Mesendoderm (in vitro differentiated cells): ENCODE data around the gene IGF2.
A peak's percentile ranks its signal among the peaks of the same experiment; 100 is the strongest.

ENCODE experiments used
- DNase-seq: peaks from one replicate; pipeline ENCODE4 v3.0.0; 2013
- H2AK5ac ChIP-seq: 2 replicates; pipeline ENCODE4 v1.6.1; 2013; ENCODE audit warnings: low read length, inconsistent platforms
- H2BK120ac ChIP-seq: 2 replicates; pipeline ENCODE4 v1.6.1; 2013; ENCODE audit warnings: low read depth, mild to moderate bottlenecking, low read length, moderate library complexity, mixed read lengths
- H2BK15ac ChIP-seq: replicated peaks from 2 replicates; pipeline ENCODE4 v1.6.1; 2013; ENCODE audit warnings: low read depth, mild to moderate bottlenecking, moderate library complexity
- H2BK5ac ChIP-seq: 2 replicates; pipeline ENCODE4 v1.6.1; 2013; ENCODE audit warnings: low read length, inconsistent platforms
- H3K18ac ChIP-seq: 2 replicates; pipeline ENCODE4 v1.6.1; 2013; ENCODE audit warnings: mild to moderate bottlenecking, low read length, mixed read lengths
- H3K23ac ChIP-seq: one replicate; pipeline ENCODE4 v1.6.1; 2013; ENCODE audit warnings: low read length
- H3K27ac ChIP-seq: 2 replicates; pipeline ENCODE4 v1.5.1; 2013; ENCODE audit warnings: low read depth, mild to moderate bottlenecking, inconsistent platforms, low read length, moderate library complexity
- H3K27me3 ChIP-seq: 2 replicates; pipeline ENCODE4 v1.6.1; 2013; ENCODE audit warnings: low read length, control low read depth, mild to moderate bottlenecking, inconsistent platforms; ENCODE audit not compliant: insufficient read depth, poor library complexity
- H3K36me3 ChIP-seq: 2 replicates; pipeline ENCODE4 v1.6.1; 2013; ENCODE audit warnings: low read length, inconsistent platforms; ENCODE audit not compliant: control insufficient read depth, insufficient read depth
- H3K4ac ChIP-seq: one replicate; pipeline ENCODE4 v1.6.1; 2013; ENCODE audit warnings: low read depth, mild to moderate bottlenecking, low read length, moderate library complexity
- H3K4me1 ChIP-seq: 2 replicates; pipeline ENCODE4 v1.6.1; 2013; ENCODE audit warnings: low read depth, low read length, inconsistent platforms; ENCODE audit not compliant: control insufficient read depth
- H3K4me2 ChIP-seq: 2 replicates; pipeline ENCODE4 v1.6.1; 2013; ENCODE audit warnings: low read length
- H3K4me3 ChIP-seq: 2 replicates; pipeline ENCODE4 v1.5.1; 2013; ENCODE audit warnings: mild to moderate bottlenecking, low read length
- H3K56ac ChIP-seq: one replicate; pipeline ENCODE4 v1.6.1; 2013; ENCODE audit warnings: low read length
- H3K79me1 ChIP-seq: 2 replicates; pipeline ENCODE4 v1.6.1; 2013; ENCODE audit warnings: low read length, inconsistent platforms
- H3K79me2 ChIP-seq: 2 replicates; pipeline ENCODE4 v1.6.1; 2013; ENCODE audit warnings: mild to moderate bottlenecking, low read length; ENCODE audit not compliant: control insufficient read depth, insufficient read depth
- H3K9ac ChIP-seq: 2 replicates; pipeline ENCODE4 v1.6.1; 2013; ENCODE audit warnings: low read length, inconsistent platforms
- H4K5ac ChIP-seq: one replicate; pipeline ENCODE4 v1.6.1; 2013; ENCODE audit warnings: low read length
- H4K8ac ChIP-seq: one replicate; pipeline ENCODE4 v1.6.1; 2013; ENCODE audit warnings: low read depth, mild to moderate bottlenecking, control low read depth, low read length, moderate library complexity
- WGBS: extraction: QIAGEN DNeasy Blood & Tissue Kit; methylation state at CpG from one replicate; pipeline ENCODE4 v1.1.7; 2013; ENCODE audit warnings: low lambda C conversion rate, missing lambda C conversion rate; ENCODE audit not compliant: insufficient coverage; ENCODE audit errors: extremely low coverage; 5-methylcytosine and 5-hydroxymethylcytosine counted together

IGF2 gene

DNA sequence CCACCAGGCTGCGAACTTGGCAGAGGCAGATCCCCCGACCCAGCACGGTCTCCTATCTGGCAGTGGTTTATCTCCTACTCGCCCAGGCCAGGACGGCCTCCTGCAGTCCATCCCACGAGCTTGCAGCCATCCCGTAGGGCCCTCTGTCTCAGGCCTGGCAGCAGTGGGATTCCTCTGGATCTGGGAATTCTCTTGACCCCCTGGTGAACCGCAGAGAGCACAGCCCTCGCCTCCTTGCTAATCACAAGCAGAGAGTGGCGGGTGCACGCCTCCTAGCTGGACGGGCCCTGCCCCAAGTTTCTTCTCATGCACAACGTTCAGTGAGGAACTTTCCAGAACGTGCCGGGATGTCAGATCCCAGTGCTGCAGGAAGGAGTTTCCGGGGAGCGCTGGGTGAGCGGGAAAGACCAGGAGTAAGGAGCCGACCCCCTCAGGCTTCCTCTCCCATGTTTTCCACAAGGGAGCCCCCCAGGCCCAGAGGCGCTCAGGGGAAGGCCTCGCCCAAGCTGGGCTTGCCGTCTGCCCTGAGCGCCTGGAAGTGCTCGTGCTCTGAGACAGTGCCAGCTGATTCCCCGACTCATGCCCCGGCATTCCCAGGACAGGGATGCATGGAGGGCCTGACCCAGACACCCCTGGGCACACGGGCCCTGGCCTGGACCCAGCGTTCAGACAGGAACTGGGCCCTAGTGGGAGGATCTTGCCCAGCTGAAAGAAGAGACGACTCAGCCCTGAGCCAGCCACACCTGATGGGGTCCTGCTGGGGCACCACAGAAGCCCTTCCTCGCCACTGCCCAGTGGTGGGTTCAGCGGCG is 24.6 kb downstream of the IGF2 start:
- H3K4me2 ChIP-seq = no peak overlapping the region
- no peaks in the 10 kb centered on the region for H3K79me1 ChIP-seq
- no peak overlapping the region for H2BK120ac ChIP-seq
- no peak overlapping the region for H3K27ac ChIP-seq
- no peak overlapping the region for H3K23ac ChIP-seq
- H3K4me3 ChIP-seq = no peak overlapping the region
- H3K36me3 ChIP-seq = no peaks in the 10 kb centered on the region
- no peaks in the 10 kb centered on the region for H3K4me1 ChIP-seq
- H3K56ac ChIP-seq = no peak overlapping the region
- H4K8ac ChIP-seq = no peak overlapping the region
- H2AK5ac ChIP-seq = no peak overlapping the region
- peak; percentile 36 for DNase-seq
- no peak overlapping the region for H3K18ac ChIP-seq
- no peak overlapping the region for H3K4ac ChIP-seq
- H3K9ac ChIP-seq = no peak overlapping the region
- no peak overlapping the region for H2BK5ac ChIP-seq
- no CpG with 5 or more reads among the region's 32 CpGs for WGBS
- no peaks in the 10 kb centered on the region for H3K27me3 ChIP-seq
- no peak overlapping the region for H2BK15ac ChIP-seq
- no peak overlapping the region for H4K5ac ChIP-seq
- no peaks in the 10 kb centered on the region for H3K79me2 ChIP-seq

GRCh38 chr11:2113776-2114175 is 25.4 kb downstream of the IGF2 start:
- H4K5ac ChIP-seq = no peak overlapping the region

DNA sequence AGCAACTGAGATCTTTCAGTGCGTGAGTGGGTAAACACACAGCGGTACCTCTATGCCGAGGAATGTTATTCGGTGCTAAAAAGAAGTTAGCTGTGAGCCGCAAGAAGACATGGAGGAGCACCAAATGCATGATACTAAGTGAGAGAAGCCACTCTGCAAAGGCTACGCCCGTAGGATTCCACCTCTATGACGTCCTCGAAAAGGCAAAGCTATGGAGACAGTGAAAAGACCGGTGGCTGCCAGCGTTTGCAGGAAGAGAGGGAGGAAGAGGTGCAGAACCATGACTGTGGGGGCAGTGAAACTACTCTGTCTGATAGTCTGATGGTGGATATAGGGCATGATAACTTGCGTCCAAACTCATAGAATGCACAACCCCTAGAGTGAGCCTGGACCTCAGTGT is 28.7 kb downstream of the IGF2 start:
- DNase-seq = no peak
- no peaks in the 10 kb centered on the region for H3K79me2 ChIP-seq
- WGBS = no CpG with 5 or more reads among the region's 12 CpGs
- no peak overlapping the region for H2BK120ac ChIP-seq
- H2BK5ac ChIP-seq = no peak overlapping the region
- H2AK5ac ChIP-seq = no peak overlapping the region
- no peaks in the 10 kb centered on the region for H3K27me3 ChIP-seq
- H3K4ac ChIP-seq = no peak overlapping the region
- no peaks in the 10 kb centered on the region for H3K4me1 ChIP-seq
- H3K23ac ChIP-seq = no peak overlapping the region
- H4K5ac ChIP-seq = no peak overlapping the region
- no peak overlapping the region for H3K56ac ChIP-seq
- no peak overlapping the region for H3K27ac ChIP-seq
- no peak overlapping the region for H4K8ac ChIP-seq
- no peaks in the 10 kb centered on the region for H3K36me3 ChIP-seq
- no peak overlapping the region for H3K4me3 ChIP-seq
- no peak overlapping the region for H3K18ac ChIP-seq
- H3K4me2 ChIP-seq = no peak overlapping the region
- H3K9ac ChIP-seq = no peak overlapping the region
- no peak overlapping the region for H2BK15ac ChIP-seq
- H3K79me1 ChIP-seq = no peaks in the 10 kb centered on the region

More at GRCh38 chr11:2113776-2114175, 25.4 kb downstream of the IGF2 start:
- no peak overlapping the region for H3K4me2 ChIP-seq
- no peaks in the 10 kb centered on the region for H3K79me1 ChIP-seq
- no peak overlapping the region for H2AK5ac ChIP-seq
- H3K27ac ChIP-seq = no peak overlapping the region
- no peaks in the 10 kb centered on the region for H3K36me3 ChIP-seq
- no peaks in the 10 kb centered on the region for H3K4me1 ChIP-seq
- H3K4ac ChIP-seq = no peak overlapping the region
- no peaks in the 10 kb centered on the region for H3K79me2 ChIP-seq
- H3K23ac ChIP-seq = no peak overlapping the region
- no peak for DNase-seq
- H3K27me3 ChIP-seq = no peaks in the 10 kb centered on the region
- H2BK5ac ChIP-seq = no peak overlapping the region
- H3K4me3 ChIP-seq = no peak overlapping the region
- no peak overlapping the region for H3K18ac ChIP-seq
- no peak overlapping the region for H2BK15ac ChIP-seq
- no peak overlapping the region for H3K9ac ChIP-seq
- H3K56ac ChIP-seq = no peak overlapping the region
- no CpG with 5 or more reads among the region's 11 CpGs for WGBS
- H2BK120ac ChIP-seq = no peak overlapping the region
- no peak overlapping the region for H4K8ac ChIP-seq

DNA sequence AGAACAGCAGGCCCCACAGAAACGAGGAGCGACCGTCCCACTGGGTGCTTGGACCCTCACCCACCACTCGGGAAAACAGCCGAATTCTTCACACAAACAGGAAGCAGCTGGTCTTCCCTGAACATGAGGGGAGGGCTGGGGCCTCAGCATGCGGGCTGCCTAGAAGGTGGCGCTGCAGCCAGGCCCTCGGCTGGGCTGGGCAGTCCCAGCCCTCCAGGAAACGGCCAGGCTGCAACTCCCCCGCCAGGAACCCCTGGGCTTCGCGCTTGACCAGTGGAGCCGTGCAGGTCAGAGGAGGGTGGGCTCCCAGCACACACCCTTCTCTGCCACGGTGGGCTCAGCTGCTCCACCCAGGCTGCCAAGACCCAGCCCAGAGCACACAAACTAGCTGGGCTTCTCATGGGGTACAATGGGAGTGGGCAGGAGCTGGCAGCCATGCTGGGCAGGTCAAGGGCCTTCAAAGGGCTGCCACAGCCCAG is 29.6 kb downstream of the IGF2 start:
- H3K27me3 ChIP-seq = no peaks in the 10 kb centered on the region
- no peaks in the 10 kb centered on the region for H3K4me1 ChIP-seq
- no peak overlapping the region for H3K9ac ChIP-seq
- H3K79me2 ChIP-seq = no peaks in the 10 kb centered on the region
- no peak overlapping the region for H2AK5ac ChIP-seq
- H3K18ac ChIP-seq = no peak overlapping the region
- H2BK15ac ChIP-seq = no peak overlapping the region
- H3K4ac ChIP-seq = no peak overlapping the region
- H3K4me3 ChIP-seq = no peak overlapping the region
- no peaks in the 10 kb centered on the region for H3K79me1 ChIP-seq
- H2BK120ac ChIP-seq = no peak overlapping the region
- no peaks in the 10 kb centered on the region for H3K36me3 ChIP-seq
- H4K8ac ChIP-seq = no peak overlapping the region
- WGBS = no CpG with 5 or more reads among the region's 14 CpGs
- H4K5ac ChIP-seq = no peak overlapping the region
- peak overlapping the region; percentile 70 for H3K56ac ChIP-seq
- H3K27ac ChIP-seq = no peak overlapping the region
- DNase-seq = peak; percentile 40
- no peak overlapping the region for H3K23ac ChIP-seq
- no peak overlapping the region for H3K4me2 ChIP-seq
- no peak overlapping the region for H2BK5ac ChIP-seq

GRCh38 chr11:2108675-2109491 is 30.3 kb downstream of the IGF2 start:
- Histone ChIP-seq H3K4ac (no peak overlapping the region), H3K56ac (no peak overlapping the region), H3K23ac (no peak overlapping the region), H3K4me3 (no peak overlapping the region), H3K4me2 (no peak overlapping the region), H2BK15ac (no peak overlapping the region), H3K79me1 (no peaks in the 10 kb centered on the region), H2BK120ac (no peak overlapping the region), H3K27ac (no peak overlapping the region), H4K5ac (no peak overlapping the region), H2AK5ac (no peak overlapping the region), H3K36me3 (no peaks in the 10 kb centered on the region), H3K27me3 (no peaks in the 10 kb centered on the region), H3K4me1 (no peaks in the 10 kb centered on the region), H2BK5ac (no peak overlapping the region), H4K8ac (no peak overlapping the region), H3K9ac (no peak overlapping the region), H3K79me2 (no peaks in the 10 kb centered on the region), H3K18ac (no peak overlapping the region)
- DNase-seq = no peak
- no CpG with 5 or more reads among the region's 23 CpGs for WGBS
